Measurements from ENCODE around the gene CUTA.
A peak's percentile ranks its signal among the peaks of the same experiment; 100 is the strongest.

Gene CUTA

DNA sequence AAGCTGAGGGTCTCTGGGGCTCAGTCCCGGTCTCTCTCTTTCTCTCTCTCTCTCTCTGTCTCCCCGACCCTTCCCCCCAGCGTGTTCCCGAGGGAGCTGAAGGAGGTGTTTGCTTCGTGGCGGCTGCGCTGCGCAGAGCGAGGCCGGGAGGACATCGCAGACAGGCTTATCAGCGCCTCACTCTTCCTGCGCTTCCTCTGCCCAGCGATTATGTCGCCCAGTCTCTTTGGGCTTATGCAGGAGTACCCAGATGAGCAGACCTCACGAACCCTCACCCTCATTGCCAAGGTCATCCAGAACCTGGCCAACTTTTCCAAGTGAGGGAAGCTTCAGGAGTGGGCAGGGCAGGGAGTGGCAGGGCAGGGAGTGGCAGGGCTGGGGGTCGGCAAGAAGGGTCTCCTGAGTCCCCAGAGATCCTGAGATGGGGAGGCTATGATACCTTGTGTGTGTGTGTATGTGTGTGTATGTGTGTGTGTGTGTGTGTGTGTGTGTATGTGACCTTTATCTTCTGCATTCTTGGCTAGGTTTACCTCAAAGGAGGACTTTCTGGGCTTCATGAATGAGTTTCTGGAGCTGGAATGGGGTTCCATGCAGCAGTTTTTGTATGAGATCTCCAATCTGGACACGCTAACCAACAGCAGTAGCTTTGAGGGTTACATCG is 22.9 kb upstream of the CUTA start:
- H3K4me3 ChIP-seq, result no peak overlapping the region
- no peak overlapping the region for H3K27ac ChIP-seq

GRCh38 chr6:33439956-33440648 is 22.2 kb upstream of the CUTA start:
- Histone ChIP-seq H3K27ac (no peak overlapping the region), H3K4me3 (no peak overlapping the region)

DNA sequence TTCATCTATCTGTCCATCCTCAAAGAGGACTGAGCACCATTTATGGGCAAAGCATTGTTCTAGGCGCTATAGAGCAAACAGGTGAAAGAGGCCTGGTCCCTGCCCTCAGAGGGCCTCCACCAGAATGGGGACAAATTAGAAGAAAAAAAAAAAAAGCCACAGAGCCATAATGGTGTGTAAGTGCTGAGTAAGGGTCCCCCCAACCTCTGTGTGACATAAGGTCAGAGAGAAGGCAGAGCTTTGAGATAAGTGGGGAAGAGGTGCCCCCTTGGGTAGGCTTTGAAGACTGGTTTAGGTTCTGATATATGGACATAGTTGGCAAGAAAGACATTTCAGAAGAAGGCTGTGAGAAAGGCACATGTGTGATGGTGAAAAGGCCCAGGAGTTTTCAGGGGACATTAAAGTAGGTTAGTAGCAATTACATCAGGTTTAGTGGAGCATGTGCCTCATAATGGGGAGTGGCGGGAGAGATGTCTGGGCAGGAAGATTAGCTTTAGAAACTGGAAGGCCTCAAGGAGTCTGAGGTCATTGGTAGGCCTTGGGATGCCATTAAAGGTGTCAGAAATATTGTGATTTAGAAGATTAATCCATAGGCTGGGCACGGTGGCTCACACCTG is 21.2 kb upstream of the CUTA start:
- H3K27ac ChIP-seq, result no peak overlapping the region

GRCh38 chr6:33437666-33438065 is 19.8 kb upstream of the CUTA start:
- no peak overlapping the region for H3K4me3 ChIP-seq
- no peak overlapping the region for H3K27ac ChIP-seq

More for the DNA sequence above, 21.2 kb upstream of the CUTA start:
- H3K4me3 ChIP-seq, result no peak overlapping the region

- no peak overlapping the region for H3K4me3 ChIP-seq
- H3K27ac ChIP-seq, result no peak overlapping the region
These were observed 17.1 kb upstream of the CUTA start for GRCh38 chr6:33434961-33435360.

DNA sequence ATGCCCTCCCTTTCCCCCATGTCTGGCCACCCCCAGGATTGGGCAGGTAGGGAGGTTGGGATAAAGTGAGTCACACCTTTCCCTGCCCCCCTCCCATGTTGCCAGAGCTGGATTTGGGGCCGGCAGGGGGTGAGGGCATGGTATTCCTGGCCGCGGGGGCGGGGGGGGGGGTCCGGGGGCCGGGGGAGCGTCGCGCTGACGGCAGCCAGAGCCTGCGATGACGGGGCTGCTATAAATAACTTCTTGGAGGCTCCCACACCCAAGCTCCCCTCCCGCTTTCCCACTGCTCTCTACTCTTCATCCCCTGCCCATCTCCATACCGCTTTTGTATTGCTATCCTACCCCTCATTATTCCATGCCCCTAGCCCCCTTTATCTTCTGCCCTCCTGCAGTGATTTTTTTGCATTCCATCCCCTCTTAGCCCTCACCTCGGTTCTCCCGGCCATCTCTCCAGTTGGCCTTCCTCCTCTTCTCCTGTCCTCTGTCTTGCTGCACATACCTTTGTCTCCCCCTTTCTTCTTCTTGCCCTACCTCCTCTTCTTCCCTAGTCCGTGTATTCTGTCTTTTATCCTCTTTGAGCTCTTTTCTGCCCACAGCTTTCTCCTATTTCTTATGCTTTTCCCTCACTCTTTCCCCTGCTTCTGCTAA is 15.8 kb upstream of the CUTA start:
- no peak overlapping the region for H3K4me3 ChIP-seq
- H3K27ac ChIP-seq, result no peak overlapping the region

GRCh38 chr6:33433001-33433543 is 15.2 kb upstream of the CUTA start:
- H3K4me3 ChIP-seq, result no peak overlapping the region
- H3K27ac ChIP-seq, result no peak overlapping the region

DNA sequence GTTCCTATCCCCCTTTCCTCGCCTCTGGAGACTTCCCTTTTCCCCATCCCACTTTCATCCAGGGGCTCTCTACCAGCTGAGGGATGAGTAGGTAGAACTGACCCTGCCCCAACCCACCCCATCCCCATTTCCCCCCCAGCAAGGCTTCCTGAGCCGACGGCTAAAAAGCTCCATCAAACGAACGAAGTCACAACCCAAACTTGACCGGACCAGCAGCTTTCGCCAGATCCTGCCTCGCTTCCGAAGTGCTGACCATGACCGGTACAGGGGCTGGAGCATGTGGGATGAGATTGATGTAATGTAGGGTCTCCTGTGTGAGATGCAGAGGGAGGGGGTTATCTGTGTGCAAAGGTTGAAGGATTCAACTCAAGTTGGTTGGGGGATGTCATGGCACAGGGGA is 14.6 kb upstream of the CUTA start:
- no peak overlapping the region for H3K27ac ChIP-seq
- H3K4me3 ChIP-seq, result no peak overlapping the region

- Histone ChIP-seq H3K27ac (peak overlapping the region in 5 of 21 experiments; percentile 22 to 40 (median 30)), H3K4me3 (no peak overlapping the region)
These were observed 14.1 kb upstream of the CUTA start for GRCh38 chr6:33431880-33432541.

- Histone ChIP-seq H3K4me3 (no peak overlapping the region), H3K27ac (peak overlapping the region in 7 of 21 experiments; percentile 13 to 84 (median 30))
These were observed 13.3 kb upstream of the CUTA start for GRCh38 chr6:33430991-33431879.

DNA sequence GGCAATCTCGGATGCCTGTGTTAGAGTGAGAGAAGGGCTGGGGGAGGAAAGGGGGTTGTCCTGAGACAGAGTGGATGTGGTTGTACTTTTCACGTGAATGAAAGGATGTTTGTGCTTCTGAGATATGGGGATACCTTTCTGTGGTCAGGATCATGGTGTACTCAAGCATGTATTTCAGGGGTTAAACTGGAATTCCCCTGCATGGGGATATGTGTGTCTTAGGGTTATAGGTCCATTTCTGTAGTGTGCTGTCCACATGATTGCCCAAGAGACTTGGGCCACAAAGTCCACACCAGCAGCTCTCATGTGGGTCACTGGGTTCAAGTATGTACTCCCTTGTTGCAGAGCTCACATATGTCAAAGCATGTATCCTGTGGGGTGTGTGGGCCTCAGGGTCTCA is 12.4 kb upstream of the CUTA start:
- no peak overlapping the region for H3K4me3 ChIP-seq
- peak overlapping the region in 5 of 21 experiments; percentile 46 to 87 (median 82) for H3K27ac ChIP-seq

DNA sequence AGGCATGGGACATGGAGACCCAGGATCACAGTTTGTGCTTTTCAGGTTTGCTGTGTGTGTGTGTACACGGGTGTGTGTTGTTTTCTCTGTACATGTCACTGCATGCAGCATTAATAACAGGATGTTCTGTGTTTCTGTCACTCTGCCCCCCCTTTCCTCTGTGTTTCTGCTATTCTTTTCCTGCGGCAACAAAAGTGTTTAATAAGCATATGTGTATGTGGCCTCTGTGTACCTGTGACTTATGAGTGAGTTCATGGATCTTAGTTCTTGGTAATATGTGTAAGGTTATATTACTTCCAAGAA is 11.8 kb upstream of the CUTA start:
- H3K27ac ChIP-seq, result peak overlapping the region in 11 of 21 experiments; percentile 59 to 94 (median 83)
- H3K4me3 ChIP-seq, result no peak overlapping the region

DNA sequence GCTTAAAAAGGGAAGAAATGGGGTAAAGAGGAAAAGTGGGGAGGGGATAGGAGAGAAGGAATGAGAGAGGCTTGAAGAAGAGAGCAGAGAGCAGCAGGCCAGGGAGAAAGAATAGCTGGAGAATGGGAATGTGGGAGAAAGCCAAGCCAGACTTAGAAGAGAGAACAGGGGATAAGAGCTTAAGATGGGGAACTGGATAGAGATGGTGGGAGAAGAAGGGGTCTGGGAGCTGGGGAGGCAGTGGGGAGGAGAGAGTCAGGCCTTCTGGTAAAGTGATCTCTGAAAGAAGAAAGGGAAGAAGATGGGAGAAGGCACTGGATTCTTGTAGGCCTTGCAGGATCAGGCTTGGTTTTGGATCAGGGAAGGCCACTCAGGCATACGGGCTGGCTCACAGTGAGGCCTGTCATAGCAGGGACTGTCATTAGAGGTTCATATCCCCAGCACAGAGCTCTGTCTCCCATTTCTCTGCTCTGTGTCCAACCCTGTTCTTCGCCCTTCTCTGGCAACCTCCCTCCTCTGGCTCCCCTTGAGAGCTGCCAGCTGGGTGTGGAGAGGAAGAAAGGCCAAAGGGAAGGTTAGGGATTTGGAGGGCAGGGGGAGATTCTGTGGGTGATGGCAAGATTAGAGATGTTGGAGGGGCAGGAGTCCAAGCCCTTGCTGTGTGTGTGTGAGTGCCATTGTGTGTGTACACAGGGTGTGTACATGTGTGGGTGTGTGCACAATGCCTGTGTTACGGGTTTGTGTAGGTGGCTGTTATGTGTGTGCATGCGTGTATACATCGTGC is 11.3 kb upstream of the CUTA start:
- peak overlapping the region in 20 of 21 experiments; percentile 13 to 95 (median 81) for H3K27ac ChIP-seq
- no peak overlapping the region for H3K4me3 ChIP-seq

DNA sequence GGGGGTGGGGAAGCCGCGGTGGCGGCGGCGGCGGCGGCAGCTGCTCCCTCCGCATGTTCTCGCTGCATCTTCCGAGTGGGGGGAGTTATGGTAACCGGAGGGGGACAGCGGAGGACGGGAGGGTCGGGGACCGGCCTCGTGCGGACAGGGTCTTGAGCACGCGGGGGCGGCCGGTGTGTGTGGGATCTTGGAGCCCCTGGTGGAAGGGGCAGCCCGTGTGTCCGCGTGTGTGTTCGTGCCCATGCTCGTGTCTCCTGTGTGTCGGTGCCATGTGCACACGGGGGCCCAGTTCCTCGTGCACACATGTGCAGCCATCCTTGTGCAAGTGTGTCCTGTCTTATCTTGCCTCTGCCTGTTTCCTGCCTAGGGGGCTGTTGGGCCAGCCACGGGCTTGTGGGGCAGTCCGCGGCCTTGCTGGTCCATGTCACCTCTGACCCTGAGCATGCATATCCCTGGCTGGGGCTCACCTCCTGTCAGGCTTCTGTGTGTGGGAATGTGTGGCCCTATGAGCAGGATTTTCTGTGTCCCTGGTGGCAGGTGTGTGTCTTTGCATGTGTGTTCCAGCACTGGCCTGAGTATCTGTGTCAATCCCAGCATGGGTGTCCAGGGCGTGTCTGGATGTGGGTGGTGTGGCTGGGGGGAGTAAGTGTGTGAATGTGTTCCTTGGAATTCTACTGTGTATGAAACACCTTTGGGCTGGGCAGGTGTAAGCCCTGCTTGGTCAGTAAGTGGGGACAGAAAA is 10.5 kb upstream of the CUTA start:
- Histone ChIP-seq H3K27ac (peak overlapping the region in 20 of 21 experiments; percentile 31 to 95 (median 81)), H3K4me3 (peak overlapping the region; percentile 20 to 53 (median 51))

GRCh38 chr6:33427585-33428223 is 9.8 kb upstream of the CUTA start:
- peak overlapping the region; percentile 31 to 53 (median 51) for H3K4me3 ChIP-seq
- H3K27ac ChIP-seq, result peak overlapping the region in 20 of 21 experiments; percentile 31 to 95 (median 85)

DNA sequence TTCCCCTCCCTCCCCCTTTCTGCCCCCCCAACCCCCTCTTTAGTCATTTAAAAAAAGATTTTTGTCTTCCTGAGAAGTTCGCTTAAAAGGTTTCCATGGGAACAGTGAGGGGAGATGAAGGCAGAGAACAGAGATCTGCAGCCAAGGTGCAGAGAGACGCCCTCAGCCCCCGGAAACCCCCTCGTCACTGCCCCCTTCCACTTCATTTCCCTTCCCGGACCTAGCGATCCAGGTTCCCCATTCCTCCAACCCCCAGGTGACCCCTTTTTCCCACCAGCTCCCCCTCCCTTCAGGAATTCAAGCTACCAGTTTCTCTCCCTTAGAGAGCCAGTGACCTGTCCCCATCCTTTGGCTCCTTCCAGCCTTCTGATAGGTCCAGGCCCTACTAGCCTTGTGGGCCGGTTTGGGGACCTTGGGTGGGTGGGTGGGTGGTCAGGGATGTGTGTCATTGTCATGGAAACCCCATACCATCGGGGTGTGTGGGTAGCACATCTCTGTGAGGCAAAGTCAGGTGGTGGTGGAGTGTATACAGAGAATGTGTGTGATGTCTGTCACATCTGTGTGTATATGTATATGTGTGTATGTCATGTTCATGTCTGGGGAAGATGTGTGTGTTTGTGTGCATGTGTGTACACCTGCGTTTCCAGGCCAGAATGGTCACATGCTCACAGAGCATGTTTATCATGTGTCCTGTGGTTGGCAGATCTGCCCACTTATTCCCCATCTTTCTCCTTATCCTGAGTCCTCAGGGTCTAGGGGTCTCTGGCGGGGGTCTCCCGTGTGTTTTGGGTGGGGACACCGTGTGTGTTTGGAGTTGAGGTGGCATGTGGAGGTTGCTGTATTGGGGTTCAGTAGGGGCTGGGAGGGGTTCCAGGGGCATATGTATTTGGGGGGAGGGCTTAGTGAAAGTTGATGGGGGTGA is 8.9 kb upstream of the CUTA start:
- Histone ChIP-seq H3K27ac (peak overlapping the region in 19 of 21 experiments; percentile 71 to 97 (median 93)), H3K4me3 (peak overlapping the region; percentile 44 to 69 (median 51))
